ACC112 (cell line): Measurements from ENCODE around the gene GPI.

Experiments
- H2AFZ ChIP-seq: fragments of 200-600 bp; sonication (generic); one replicate; pipeline ENCODE4 v1.6.0; 2017; ENCODE audit warnings: antibody characterized with exemption, low read length; ENCODE audit not compliant: unreplicated experiment
- H3K27ac ChIP-seq: fragments of 200-600 bp; sonication (generic); 2 replicates; pipeline ENCODE4 v1.5.1; 2014; ENCODE audit warnings: low read depth, mild to moderate bottlenecking, antibody characterized with exemption, low read length, moderate library complexity
- H3K27me3 ChIP-seq: fragments of 200-600 bp; sonication (generic); 2 replicates; pipeline ENCODE4 v1.6.1; 2014; ENCODE audit warnings: mild to moderate bottlenecking, antibody characterized with exemption, low read length, moderate library complexity, mixed read lengths; ENCODE audit not compliant: insufficient read depth
- H3K36me3 ChIP-seq: fragments of 200-600 bp; sonication (generic); 2 replicates; pipeline ENCODE4 v1.6.1; 2016; ENCODE audit warnings: mild to moderate bottlenecking, antibody characterized with exemption, low read length, moderate library complexity, mixed read lengths; ENCODE audit not compliant: insufficient read depth
- H3K4me1 ChIP-seq: fragments of 200-600 bp; sonication (generic); one replicate; pipeline ENCODE4 v1.6.1; 2016; ENCODE audit warnings: low read length, mixed read lengths; ENCODE audit not compliant: insufficient read depth, unreplicated experiment, control insufficient read depth
- H3K4me3 ChIP-seq: fragments of 200-600 bp; sonication (generic); 2 replicates; pipeline ENCODE4 v1.5.1; 2014; ENCODE audit warnings: mild to moderate bottlenecking, low read depth, low read length
- H3K79me2 ChIP-seq: fragments of 200-600 bp; sonication (generic); one replicate; pipeline ENCODE4 v1.6.0; 2016; ENCODE audit warnings: low read length; ENCODE audit not compliant: control insufficient read depth, unreplicated experiment, insufficient read depth

Gene GPI

DNA sequence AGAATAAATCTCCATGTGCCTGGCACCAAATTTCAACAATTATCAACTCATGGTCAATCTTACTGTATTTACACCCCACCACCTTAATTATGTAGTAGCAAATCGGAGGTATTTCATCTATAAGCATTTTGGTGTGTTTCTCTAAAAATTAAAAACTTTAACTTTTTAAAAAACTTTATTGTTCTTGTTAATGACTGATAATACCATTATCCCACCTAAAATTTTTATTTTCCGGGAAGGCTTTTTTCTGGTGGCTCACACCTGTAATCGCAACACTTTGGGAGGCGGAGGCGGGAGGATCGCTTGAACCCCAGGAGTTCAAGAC is 38.8 kb downstream of the GPI start:
- peaks cover 3% of the 10 kb centered on the region; the same call in 1 of the 2 replicates for H3K36me3 ChIP-seq
- no peaks in the 10 kb centered on the region for H3K79me2 ChIP-seq
- peak overlapping the region; percentile 82 for H3K4me3 ChIP-seq
- H3K27me3 ChIP-seq: no peaks in the 10 kb centered on the region
- H3K27ac ChIP-seq: peak overlapping the region; percentile 37; the same call in 1 of the 2 replicates
- H3K4me1 ChIP-seq: no peaks in the 10 kb centered on the region
- peak overlapping the region; percentile 65 for H2AFZ ChIP-seq

DNA sequence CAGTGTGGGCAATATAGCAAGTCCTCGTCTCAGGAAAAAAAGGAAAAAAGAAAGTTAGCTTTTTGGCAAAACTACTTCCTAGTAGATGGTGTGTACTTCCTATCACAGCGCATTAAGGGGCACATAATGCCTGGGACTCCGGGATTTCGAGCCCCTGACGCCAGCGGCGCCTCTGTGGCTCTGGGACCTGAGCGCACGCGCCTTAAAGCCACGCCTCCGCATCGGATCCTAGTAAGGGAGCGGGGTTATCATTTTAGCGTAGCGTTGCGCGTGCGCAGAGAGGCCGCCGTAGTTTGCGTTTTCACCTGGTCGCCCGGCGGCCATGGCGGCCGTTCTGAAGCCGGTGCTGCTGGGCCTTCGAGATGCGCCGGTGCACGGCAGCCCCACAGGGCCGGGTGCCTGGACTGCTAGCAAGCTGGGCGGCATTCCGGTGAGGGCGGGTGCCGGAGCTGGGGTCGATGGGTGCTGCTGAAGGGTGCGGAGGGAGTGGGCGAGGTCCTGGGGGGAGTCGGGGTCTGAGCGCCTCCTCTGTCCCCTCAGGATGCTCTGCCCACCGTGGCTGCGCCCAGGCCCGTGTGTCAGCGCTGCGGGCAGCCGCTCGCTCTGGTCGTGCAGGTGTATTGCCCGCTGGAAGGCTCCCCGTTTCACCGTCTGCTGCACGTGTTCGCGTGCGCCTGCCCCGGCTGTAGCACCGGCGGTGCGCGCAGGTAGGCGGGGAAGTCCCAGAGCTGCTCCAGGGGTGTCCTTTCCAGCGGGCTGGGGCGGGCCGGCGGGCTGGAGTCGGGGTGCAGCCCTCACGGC is 39.3 kb downstream of the GPI start, which contains the start of gene PDCD2L:
Gene PDCD2L, plus strand, starts transcription at position 291 of the 801 bp plus-strand sequence. Its CDS starts 32 bp downstream, at position 323.
- H3K79me2 ChIP-seq: no peaks in the 10 kb centered on the region
- H3K4me3 ChIP-seq: peak within 1 kb of the TSS; percentile 82
- no peaks in the 10 kb centered on the region for H3K4me1 ChIP-seq
- no peaks in the 10 kb centered on the region for H3K27me3 ChIP-seq
- H3K36me3 ChIP-seq: peaks cover 3% of the 10 kb centered on the region; the same call in 1 of the 2 replicates
- H3K27ac ChIP-seq: peak within 1 kb of the TSS; percentile 37; the same call in 1 of the 2 replicates
- peak within 1 kb of the TSS; percentile 80 for H2AFZ ChIP-seq

DNA sequence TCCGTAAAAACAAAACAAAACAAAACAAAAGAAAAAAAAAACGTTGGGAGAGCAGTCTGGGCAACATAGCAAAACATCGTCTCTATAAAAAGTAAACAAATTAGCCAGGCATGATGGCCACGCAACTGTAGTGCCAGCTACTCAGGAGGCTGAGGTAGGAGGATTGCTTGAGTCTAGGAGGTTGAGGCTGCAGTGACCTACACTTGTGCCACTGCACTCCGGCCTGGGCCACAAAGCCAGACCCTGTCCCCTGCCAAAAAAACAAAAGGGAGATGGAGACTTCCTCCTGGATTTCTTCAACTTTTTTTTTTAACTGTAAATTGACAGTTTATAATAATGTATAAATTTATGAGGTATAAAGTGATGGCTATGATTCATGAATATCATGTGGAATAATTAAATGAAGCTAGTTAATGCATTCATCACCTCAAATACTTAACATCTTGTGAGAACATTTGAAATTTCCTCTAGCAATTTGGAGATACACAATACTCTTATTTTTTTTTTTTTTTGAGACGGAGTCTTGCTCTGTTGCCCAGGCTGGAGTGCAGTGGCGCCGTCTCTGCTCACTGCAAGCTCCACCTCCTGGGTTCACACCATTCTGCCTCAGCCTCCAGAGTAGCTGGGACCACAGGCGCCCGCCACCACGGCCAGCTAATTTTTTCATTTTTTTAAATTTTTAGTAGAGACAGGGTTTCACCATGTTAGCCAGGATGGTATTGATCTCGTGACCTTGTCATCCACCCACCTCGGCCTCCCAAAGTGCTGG is 41.1 kb downstream of the GPI start:
- Histone ChIP-seq H3K27ac (no peak overlapping the region), H3K36me3 (no peaks in the 10 kb centered on the region), H3K4me1 (no peaks in the 10 kb centered on the region), H3K27me3 (no peaks in the 10 kb centered on the region), H3K79me2 (no peaks in the 10 kb centered on the region), H3K4me3 (no peak overlapping the region), H2AFZ (no peak overlapping the region)

DNA sequence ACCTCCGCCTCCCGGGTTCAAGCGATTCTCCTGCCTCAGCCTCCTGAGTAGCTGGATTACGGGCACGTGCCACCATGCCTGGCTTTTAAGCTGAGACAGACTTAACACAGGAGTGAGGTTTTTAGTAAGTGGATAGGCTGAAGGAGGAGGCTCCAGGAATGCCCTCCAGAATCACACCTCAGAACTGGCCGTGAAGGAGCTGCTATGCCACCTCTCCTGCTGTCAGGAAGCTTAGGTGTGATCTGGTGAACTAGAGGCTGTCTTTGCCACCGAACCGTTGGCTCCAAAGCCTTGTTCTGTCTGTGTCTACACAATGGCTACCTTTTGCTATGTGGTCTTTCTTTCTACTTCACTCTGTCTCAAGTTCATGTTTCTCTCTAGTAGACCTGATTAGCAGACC is 43.4 kb downstream of the GPI start:
- H3K36me3 ChIP-seq: no peaks in the 10 kb centered on the region
- H3K79me2 ChIP-seq: no peaks in the 10 kb centered on the region
- no peak overlapping the region for H3K27ac ChIP-seq
- no peak overlapping the region for H2AFZ ChIP-seq
- H3K27me3 ChIP-seq: no peaks in the 10 kb centered on the region
- H3K4me3 ChIP-seq: no peak overlapping the region
- H3K4me1 ChIP-seq: no peaks in the 10 kb centered on the region

DNA sequence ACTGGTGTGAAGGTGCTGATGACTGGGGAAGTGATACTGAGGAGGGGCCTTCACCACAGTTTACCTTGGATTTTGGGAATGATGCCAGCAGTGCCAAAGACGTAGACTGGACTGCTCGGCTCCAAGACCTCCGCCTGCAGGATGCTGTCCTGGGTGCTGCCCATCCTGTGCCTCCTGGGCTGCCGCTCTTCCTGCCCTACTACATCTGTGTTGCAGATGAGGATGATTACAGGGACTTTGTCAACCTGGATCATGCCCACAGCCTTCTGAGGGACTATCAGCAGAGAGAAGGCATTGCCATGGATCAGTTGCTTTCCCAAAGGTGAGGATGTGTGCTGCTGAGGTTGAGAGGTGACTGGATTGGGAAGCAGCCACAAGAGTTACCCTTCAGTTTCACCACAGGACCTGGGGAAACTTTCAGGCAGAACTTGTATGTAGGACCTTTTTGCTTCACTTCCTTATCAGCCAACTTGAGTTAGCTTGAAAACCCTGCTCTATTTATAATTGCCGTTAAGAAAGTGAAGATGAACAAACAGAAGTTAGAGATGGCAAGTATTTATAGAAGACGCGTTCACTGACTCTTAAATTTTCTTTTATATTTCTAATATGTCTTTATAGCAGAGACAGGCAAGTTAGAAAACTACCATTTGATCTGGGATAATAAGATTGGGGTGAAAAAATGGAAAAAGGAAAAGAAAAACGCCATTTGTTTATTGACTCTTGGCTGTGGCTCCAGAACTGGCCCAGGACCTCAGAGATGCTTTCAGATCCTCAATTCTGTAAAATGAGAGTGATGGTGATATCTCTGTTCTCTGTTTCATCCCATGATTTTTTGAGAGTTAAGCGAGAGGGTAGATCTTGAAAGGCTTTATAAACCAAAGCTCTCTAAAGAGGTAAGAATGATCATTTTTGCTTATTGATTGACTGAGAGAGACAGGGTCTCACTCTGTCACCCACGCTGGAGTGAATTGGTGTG is 44.5 kb downstream of the GPI start:
- Histone ChIP-seq H3K4me1 (no peaks in the 10 kb centered on the region), H3K27ac (no peak overlapping the region), H2AFZ (no peak overlapping the region), H3K4me3 (no peak overlapping the region), H3K36me3 (no peaks in the 10 kb centered on the region), H3K27me3 (no peaks in the 10 kb centered on the region), H3K79me2 (no peaks in the 10 kb centered on the region)

DNA sequence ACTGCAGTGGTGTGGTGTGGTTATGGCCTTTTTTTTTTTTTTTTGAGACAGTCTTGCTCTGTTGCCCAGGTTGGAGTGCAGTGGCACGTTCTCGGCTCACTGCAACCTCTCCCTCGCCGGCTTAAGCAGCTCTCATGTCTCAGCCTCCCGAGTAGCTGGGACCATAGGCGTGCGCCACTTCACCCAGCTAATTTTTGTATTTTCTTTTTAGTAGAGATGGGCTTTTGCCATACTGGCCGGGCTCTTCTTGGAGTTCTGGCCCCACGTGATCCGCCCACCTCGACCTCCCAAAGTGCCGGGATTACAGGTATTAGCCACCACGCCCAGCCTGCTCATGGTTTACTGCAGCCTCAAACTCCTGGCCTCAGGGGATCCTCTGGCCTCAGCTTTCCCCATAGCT is 46.2 kb downstream of the GPI start:
- H3K27me3 ChIP-seq: no peaks in the 10 kb centered on the region
- no peaks in the 10 kb centered on the region for H3K79me2 ChIP-seq
- H3K36me3 ChIP-seq: no peaks in the 10 kb centered on the region
- no peaks in the 10 kb centered on the region for H3K4me1 ChIP-seq
- no peak overlapping the region for H2AFZ ChIP-seq
- H3K4me3 ChIP-seq: no peak overlapping the region
- no peak overlapping the region for H3K27ac ChIP-seq

DNA sequence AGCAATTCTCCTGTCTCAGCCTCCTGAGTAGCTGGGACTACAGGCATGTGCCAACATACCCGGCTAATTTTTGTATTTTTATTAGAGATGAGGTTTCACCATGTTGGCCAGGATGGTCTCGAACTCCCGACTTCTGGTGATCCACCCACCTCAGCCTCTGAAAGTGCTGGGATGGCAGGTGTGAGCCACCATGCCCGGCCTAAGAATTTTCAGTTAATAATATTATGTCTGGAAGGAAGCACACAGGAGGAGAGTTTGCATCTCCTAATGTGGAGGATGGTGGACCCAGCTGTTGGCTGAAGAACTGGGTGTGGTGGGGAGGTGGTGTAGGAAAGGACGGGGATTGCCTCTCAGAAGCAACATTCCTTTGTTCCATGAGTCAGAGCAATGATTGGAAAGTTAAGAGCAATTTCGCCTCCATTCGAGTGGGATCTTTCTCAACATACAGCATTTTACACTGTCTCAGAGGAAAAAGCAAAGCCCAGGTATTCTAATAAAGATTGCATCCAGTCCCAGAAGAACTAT is 51.1 kb downstream of the GPI start:
- H2AFZ ChIP-seq: no peak overlapping the region
- no peak overlapping the region for H3K27ac ChIP-seq
- no peaks in the 10 kb centered on the region for H3K4me1 ChIP-seq
- no peak overlapping the region for H3K4me3 ChIP-seq
- H3K36me3 ChIP-seq: no peaks in the 10 kb centered on the region
- no peaks in the 10 kb centered on the region for H3K79me2 ChIP-seq
- no peaks in the 10 kb centered on the region for H3K27me3 ChIP-seq

DNA sequence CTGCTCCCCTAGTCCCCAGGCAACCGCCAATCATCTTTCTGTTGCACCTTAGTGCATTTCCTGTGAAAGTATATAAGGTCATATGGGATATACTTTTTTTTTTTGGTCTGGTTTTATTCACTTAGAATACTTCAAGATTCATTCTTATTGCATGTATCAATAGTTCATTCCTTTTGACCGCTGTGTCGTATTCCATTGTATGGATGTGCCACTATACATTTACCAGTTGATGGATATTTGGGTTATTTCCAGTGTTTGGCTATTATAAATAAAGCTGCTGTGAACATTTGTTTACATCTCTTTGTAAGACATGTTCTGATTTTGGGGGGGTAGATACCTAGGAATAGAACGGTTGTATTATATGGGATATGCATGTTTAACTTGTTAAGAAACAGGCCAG is 53.3 kb downstream of the GPI start:
- no peaks in the 10 kb centered on the region for H3K4me1 ChIP-seq
- no peak overlapping the region for H2AFZ ChIP-seq
- no peaks in the 10 kb centered on the region for H3K27me3 ChIP-seq
- no peak overlapping the region for H3K27ac ChIP-seq
- no peaks in the 10 kb centered on the region for H3K79me2 ChIP-seq
- H3K36me3 ChIP-seq: no peaks in the 10 kb centered on the region
- no peak overlapping the region for H3K4me3 ChIP-seq

DNA sequence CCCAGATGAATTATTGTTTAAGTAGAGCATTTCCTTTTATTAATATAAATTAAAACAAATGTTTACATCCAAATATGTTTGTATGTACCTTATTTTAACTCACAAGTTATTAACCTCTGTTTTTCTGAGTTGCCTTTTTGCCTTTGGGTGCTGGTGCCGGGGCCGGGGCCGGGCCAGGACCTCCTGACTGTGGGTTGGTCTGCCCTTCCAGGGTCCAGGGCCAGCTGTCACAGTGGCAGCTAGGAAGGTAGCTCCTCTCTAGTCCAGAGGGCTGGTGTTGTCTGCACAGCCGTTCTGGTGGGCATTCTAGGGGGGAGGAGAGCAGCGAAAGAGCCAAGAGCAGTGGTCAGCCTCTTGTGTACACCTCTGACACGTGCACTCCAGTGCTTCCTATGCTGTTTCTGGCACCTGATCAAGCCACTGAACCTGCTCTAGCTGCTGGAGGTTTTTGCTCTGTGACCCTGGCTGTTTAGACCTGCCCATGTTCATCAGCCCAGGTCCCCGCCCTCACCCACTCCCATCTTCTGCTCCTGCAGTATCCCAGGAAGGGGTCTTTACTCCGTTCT is 61.2 kb downstream of the GPI start:
- Histone ChIP-seq H3K27me3 (no peaks in the 10 kb centered on the region), H3K4me3 (no peak overlapping the region), H3K36me3 (no peaks in the 10 kb centered on the region), H2AFZ (no peak overlapping the region), H3K79me2 (peaks cover 29% of the 10 kb centered on the region), H3K4me1 (peaks cover 13% of the 10 kb centered on the region), H3K27ac (no peak overlapping the region)
